IPS DF 19.7 (cell line): Measurements from ENCODE around the gene UNC79.

Experiments used
- DNase-seq: peaks from one replicate; pipeline ENCODE4 v3.0.0-alpha.2; 2013; ENCODE audit warnings: low read depth, low spot score

UNC79 gene

GRCh38 chr14:93748208-93749075, 317.7 kb downstream of the UNC79 start:
- DNase-seq: no peak

- DNase-seq: no peak
Observed at GRCh38 chr14:93749076-93749420, 318.3 kb downstream of the UNC79 start.

- DNase-seq: no peak
Observed at GRCh38 chr14:93751946-93752655, 321.4 kb downstream of the UNC79 start.

GRCh38 chr14:93752980-93753561, 322.3 kb downstream of the UNC79 start:
- DNase-seq: no peak

GRCh38 chr14:93753647-93754046, 322.9 kb downstream of the UNC79 start:
- no peak for DNase-seq

GRCh38 chr14:93757206-93757605, 326.5 kb downstream of the UNC79 start:
- no peak for DNase-seq
